HCEC 1CT (cell line): Measurements from ENCODE around the gene BIN1.

ENCODE experiments used
- DNase-seq: peaks from one replicate; pipeline ENCODE4 v3.0.0-alpha.2; 2017

Gene BIN1

DNA sequence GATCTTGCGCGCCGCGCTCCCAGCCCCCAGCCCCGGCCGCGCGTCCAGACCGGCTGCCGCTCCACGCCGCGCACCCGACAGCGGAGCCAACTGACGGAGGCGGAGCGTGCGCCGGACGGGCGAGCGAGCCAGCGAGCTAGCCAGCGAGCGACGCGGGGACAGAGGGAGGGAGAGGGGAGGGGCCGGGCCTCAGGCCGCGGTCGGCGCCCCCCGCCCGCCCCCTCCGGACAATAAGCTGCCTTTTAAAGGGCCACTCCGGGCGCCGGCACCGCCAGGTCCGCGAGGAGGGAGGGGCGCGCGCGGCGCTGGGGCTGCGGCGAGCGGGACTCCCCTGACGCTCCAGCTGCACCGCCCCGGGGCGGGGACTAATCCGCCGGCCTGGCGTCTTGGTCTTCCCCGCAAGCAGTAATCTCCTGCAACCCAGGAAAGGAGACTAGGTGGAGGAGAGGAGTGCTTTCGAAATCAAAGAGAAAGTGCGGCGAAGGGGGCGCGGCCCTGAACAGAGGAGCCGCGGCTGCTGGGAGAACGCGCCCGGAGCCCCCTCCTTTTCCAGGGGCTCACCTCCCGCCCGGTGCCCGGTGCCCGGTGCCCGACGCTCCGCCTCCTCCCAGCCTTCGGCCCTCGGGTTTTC lies at the start of gene BIN1:
TSS of gene BIN1 (minus strand) at position 164 of the 631 bp plus-strand sequence. CDS start 211 bp downstream, outside the sequence.
- DNase-seq = peak; percentile 64

DNA sequence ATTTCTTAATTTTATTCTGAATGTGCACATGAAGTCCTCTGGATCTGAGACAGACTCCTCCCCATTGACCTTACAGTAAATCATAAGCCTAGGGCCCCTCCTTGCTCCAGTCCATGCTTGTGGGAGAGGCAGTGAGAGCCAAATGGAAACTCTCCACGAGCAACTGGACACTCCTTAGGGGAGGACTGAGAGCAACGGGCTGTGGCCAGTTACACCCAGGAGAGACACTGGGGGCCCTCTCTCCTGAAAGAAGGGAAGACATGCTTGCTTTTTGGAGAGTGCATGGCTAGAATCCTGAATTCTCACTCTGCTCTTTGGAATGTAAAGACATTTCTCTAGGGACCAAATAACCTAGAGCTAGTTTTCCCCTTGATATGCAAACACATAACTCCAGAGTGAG lies 49.0 kb upstream of the BIN1 start:
- DNase-seq = peak; percentile 21

DNA sequence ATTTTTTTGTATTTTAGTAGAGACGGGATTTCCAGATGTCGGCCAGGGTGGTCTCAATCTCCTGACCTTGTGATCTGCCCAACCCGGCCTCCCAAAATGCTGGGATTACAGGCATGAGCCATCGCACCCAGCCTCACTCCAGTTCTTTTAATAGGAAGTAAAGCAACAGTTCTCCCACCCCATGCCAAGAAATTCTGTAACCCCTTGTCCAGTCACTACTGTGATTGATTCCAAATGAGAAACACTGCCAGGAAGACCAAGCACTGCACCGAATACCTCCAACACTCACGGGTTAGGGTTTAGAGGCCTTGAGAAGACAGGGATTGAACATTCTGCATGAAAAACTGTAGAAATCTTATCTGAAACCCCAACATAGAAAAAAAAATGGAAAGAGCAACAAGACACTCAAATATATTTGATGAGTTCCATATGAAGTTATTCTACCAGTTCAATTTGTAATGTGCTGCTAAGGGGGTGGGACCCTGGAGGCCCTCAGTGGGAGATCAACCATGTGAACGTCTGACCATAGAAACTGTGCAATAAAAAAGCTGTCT lies 48.2 kb upstream of the BIN1 start:
- DNase-seq = no peak

- no peak for DNase-seq
Measured at GRCh38 chr2:127154396-127154795, 47.4 kb upstream of the BIN1 start.

- peak; percentile 85 for DNase-seq
Measured at GRCh38 chr2:127153691-127154158, 46.8 kb upstream of the BIN1 start.

- no peak for DNase-seq
Measured at GRCh38 chr2:127150996-127151395, 44.0 kb upstream of the BIN1 start.

GRCh38 chr2:127149384-127149783 lies 42.4 kb upstream of the BIN1 start:
- peak; percentile 94 for DNase-seq

DNA sequence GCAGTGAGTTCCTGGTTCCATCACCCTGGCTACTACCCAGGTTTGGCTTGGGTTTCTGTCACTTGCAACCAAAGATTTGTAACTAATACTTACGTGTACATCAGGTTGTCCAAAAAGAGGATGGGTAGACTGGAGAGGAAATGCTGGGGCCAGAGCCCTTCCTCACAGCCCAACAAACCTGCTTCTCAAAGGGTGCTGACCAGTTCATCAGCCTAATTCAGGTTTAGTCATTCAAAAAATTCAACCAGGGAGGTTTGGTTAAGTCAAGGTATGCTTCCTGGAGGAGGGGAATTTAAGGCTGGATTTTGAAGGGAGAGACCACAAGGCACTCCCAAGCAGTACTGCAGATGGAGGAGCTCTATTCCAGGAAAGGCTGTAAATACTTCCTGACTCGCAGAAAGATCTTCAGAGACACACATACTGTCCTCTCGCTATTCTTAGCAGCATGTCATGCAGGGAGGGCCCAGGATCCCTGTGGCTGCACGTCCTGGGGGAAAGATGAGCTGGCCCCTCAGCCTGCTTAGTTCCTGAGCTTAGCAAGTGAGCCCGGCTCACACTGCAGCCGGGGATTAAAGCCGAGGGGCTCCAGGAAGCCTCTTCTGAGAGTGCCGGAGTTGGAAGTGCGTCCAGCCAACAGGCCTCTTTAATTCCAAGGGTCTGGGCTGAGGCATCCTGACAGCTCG lies 40.0 kb upstream of the BIN1 start:
- DNase-seq = no peak

GRCh38 chr2:127146071-127146725 lies 39.2 kb upstream of the BIN1 start:
- no peak for DNase-seq

GRCh38 chr2:127145280-127145895 lies 38.4 kb upstream of the BIN1 start:
- peak; percentile 48 for DNase-seq

GRCh38 chr2:127143841-127144782 lies 37.2 kb upstream of the BIN1 start:
- DNase-seq = peak; percentile 32

- DNase-seq = no peak
Measured at GRCh38 chr2:127142663-127143630, 36.0 kb upstream of the BIN1 start.

- no peak for DNase-seq
Measured at GRCh38 chr2:127140538-127140937, 33.6 kb upstream of the BIN1 start.

GRCh38 chr2:127139766-127140165 lies 32.8 kb upstream of the BIN1 start:
- no peak for DNase-seq

GRCh38 chr2:127138281-127138680 lies 31.3 kb upstream of the BIN1 start:
- DNase-seq = no peak

DNA sequence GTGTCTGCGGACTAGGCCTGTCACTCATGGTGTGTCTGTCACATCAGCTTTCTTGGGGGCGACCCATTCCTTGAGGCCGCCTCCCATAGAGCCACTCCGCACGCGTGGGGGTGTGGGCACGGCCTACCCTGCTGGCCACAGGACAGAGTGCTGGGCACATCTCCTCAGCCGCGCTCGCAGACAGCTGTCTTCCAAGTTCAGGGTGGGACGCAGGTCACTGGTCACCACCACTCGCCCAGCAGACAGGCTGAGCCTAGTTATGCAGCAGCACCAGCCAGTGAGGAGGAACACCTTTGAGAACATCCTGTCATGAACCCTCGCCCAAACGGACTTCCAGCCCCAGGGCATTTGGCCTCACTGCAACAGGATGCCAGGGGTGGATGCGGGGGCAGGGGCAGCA lies 30.8 kb upstream of the BIN1 start:
- DNase-seq = no peak

DNA sequence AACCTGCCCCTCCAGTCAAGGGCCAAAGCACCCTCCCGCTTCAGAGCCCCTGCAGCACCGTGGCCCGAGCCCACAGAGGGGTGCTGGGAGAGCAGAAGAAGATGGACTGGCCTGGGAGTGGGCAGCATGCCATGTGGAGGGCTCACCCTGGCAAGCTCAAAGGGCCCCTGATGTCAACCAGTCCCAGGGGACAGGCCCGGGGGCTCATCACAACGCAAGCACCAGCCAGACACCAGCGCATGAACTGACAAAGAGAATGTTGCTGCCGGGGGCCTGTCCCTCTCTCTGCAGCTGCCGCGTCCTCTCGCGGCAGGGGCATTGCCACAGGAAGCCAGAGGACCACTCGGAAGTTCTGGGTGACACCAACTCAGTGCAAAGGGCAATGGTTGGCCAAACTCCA lies 30.3 kb upstream of the BIN1 start:
- no peak for DNase-seq

DNA sequence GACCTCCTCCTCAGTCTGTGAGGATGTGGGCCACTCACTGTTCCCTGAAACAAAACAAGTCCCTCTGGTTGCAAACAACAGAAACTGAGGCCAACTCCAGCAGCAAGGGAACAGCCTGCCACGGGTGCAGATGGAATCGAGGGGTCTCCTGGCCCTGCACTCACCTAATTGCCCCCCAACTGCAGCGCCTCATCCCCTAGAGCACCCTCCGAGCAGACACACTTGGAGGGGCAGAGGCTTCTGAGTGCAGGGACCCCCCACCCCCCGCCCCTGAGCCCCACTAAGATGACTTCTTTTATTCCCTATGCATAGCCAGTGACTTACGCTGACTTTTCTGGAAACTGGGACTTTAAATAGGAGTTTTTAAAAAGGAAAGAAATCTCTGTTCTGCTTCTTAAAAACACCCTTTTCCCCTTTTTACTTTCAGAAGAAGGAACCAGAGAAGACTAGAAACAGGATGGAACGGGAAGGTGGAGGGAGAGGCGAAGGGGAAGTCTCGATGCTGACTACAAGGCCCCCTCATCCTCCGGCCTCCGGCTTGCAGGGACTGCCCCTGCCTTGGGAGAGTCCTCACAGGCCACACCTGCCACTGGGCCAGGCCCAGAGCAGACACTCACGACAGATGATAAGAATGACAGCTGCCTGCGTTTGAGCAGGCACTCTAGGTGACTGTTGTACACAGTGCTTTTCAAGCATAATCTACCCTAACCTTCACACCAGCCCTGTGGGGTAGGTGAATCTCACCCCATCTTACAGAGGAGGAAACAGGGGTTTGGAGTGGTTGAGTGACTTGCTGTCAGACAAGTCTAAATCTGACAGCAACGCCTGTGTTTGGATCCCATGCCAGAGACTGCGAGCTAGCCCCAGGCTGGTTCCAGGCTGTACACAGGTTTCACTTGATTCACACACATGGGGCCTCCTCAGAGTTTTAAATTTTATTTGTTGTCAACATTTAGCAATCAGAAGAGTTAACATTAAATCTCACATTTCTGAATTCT lies 28.2 kb upstream of the BIN1 start:
- DNase-seq = no peak

DNA sequence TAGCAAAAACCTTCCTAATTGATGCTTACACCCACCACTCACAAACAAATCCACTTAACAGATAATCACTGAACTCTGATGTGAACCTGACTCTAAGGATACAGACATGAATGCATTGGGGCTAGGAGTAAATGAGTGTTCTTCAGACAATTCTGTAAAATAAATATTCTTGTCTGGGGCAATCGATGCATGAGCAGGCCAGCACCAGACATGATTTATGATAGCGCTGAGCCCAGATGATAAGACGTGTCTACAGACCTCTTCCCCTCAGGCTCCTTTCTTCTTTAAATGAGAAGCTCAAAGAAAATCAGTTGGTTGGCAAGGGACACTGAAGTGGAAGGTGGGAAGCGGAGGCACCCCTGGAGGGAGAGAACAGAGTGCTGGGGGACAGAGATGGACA lies 27.3 kb upstream of the BIN1 start:
- DNase-seq = no peak

DNA sequence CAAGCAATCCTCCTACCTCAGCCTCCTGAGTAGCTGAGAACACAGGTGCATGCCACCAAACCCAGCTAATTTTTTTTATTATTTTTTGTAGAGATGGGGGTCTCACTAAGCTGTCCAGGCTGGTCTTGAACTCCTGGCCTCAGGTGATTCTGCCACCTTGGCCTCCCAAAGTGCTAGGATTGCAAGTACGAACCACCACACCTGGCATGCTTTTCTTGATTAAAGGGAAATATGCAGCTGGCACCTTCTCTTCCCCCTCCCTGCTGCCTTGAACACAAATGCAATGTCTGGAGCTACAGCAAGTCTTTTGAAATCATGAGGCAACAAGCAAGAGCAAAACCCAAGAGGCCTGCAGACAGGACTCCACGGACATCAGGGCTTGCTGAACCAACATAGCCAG lies 26.8 kb upstream of the BIN1 start:
- no peak for DNase-seq
